Mesendoderm (in vitro differentiated cells): Measurements from ENCODE around the gene LGALS4. TPM values are rescaled to one million over a fixed set of nuclear protein-coding genes. Genes with fewer than 3 reads are reported as not detected.
"Not testable (repeated sequence)": the region's sequence is repeated elsewhere in the genome, so short reads cannot be mapped to it uniquely, and the experiment has no call there.

ENCODE experiments used
- DNase-seq: peaks from one replicate; pipeline ENCODE4 v3.0.0; 2013
- H2AK5ac ChIP-seq: 2 replicates; pipeline ENCODE4 v1.6.1; 2013; ENCODE audit warnings: low read length, inconsistent platforms
- H2BK120ac ChIP-seq: 2 replicates; pipeline ENCODE4 v1.6.1; 2013; ENCODE audit warnings: low read depth, mild to moderate bottlenecking, low read length, moderate library complexity, mixed read lengths
- H2BK15ac ChIP-seq: replicated peaks from 2 replicates; pipeline ENCODE4 v1.6.1; 2013; ENCODE audit warnings: low read depth, mild to moderate bottlenecking, moderate library complexity
- H2BK5ac ChIP-seq: 2 replicates; pipeline ENCODE4 v1.6.1; 2013; ENCODE audit warnings: low read length, inconsistent platforms
- H3K18ac ChIP-seq: 2 replicates; pipeline ENCODE4 v1.6.1; 2013; ENCODE audit warnings: mild to moderate bottlenecking, low read length, mixed read lengths
- H3K23ac ChIP-seq: one replicate; pipeline ENCODE4 v1.6.1; 2013; ENCODE audit warnings: low read length
- H3K27ac ChIP-seq: 2 replicates; pipeline ENCODE4 v1.5.1; 2013; ENCODE audit warnings: low read depth, mild to moderate bottlenecking, inconsistent platforms, low read length, moderate library complexity
- H3K27me3 ChIP-seq: 2 replicates; pipeline ENCODE4 v1.6.1; 2013; ENCODE audit warnings: low read length, control low read depth, mild to moderate bottlenecking, inconsistent platforms; ENCODE audit not compliant: insufficient read depth, poor library complexity
- H3K36me3 ChIP-seq: 2 replicates; pipeline ENCODE4 v1.6.1; 2013; ENCODE audit warnings: low read length, inconsistent platforms; ENCODE audit not compliant: control insufficient read depth, insufficient read depth
- H3K4ac ChIP-seq: one replicate; pipeline ENCODE4 v1.6.1; 2013; ENCODE audit warnings: low read depth, mild to moderate bottlenecking, low read length, moderate library complexity
- H3K4me1 ChIP-seq: 2 replicates; pipeline ENCODE4 v1.6.1; 2013; ENCODE audit warnings: low read depth, low read length, inconsistent platforms; ENCODE audit not compliant: control insufficient read depth
- H3K4me2 ChIP-seq: 2 replicates; pipeline ENCODE4 v1.6.1; 2013; ENCODE audit warnings: low read length
- H3K4me3 ChIP-seq: 2 replicates; pipeline ENCODE4 v1.5.1; 2013; ENCODE audit warnings: mild to moderate bottlenecking, low read length
- H3K56ac ChIP-seq: one replicate; pipeline ENCODE4 v1.6.1; 2013; ENCODE audit warnings: low read length
- H3K79me1 ChIP-seq: 2 replicates; pipeline ENCODE4 v1.6.1; 2013; ENCODE audit warnings: low read length, inconsistent platforms
- H3K79me2 ChIP-seq: 2 replicates; pipeline ENCODE4 v1.6.1; 2013; ENCODE audit warnings: mild to moderate bottlenecking, low read length; ENCODE audit not compliant: control insufficient read depth, insufficient read depth
- H3K9ac ChIP-seq: 2 replicates; pipeline ENCODE4 v1.6.1; 2013; ENCODE audit warnings: low read length, inconsistent platforms
- H4K5ac ChIP-seq: one replicate; pipeline ENCODE4 v1.6.1; 2013; ENCODE audit warnings: low read length
- H4K8ac ChIP-seq: one replicate; pipeline ENCODE4 v1.6.1; 2013; ENCODE audit warnings: low read depth, mild to moderate bottlenecking, control low read depth, low read length, moderate library complexity
- WGBS: extraction: QIAGEN DNeasy Blood & Tissue Kit; methylation state at CpG from one replicate; pipeline ENCODE4 v1.1.7; 2013; ENCODE audit warnings: low lambda C conversion rate, missing lambda C conversion rate; ENCODE audit not compliant: insufficient coverage; ENCODE audit errors: extremely low coverage; 5-methylcytosine and 5-hydroxymethylcytosine counted together
- polyA plus RNA-seq, 2 experiments: library from polyadenylated mRNA; stranded (reverse); fragments of 200-250 nt; gene quantifications; one replicate each; pipeline ENCODE4 v1.2.3, GENCODE V29; 2013

Gene LGALS4, protein sequence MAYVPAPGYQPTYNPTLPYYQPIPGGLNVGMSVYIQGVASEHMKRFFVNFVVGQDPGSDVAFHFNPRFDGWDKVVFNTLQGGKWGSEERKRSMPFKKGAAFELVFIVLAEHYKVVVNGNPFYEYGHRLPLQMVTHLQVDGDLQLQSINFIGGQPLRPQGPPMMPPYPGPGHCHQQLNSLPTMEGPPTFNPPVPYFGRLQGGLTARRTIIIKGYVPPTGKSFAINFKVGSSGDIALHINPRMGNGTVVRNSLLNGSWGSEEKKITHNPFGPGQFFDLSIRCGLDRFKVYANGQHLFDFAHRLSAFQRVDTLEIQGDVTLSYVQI
- 0.13 TPM for polyA plus RNA-seq (2013, experiment 1 of 2)
- 0.10 TPM for polyA plus RNA-seq (2013, experiment 2 of 2)

DNA sequence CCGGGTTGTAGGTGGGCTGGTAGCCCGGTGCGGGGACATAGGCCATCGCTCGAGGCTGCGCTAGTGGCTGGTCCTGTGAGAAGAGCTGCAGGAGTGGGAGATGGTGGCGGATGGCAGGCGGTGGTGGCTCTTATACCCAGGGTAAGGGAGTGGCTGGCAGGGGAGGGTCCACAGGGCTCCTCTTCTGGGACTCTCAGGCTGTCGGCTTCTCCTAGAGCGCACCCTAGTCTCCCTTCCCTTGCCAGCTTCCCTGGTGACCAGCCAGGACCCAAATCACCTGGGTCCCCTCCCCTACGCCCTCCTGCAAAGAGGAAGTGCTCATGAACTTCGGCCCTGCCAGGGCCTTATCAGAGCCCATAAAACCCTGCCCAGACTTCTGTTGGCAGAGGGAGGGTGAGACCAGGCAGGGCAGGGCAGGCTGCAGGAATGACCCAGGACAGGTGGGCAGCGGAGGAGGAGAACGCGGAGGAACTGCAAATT is at the start of gene LGALS4:
LGALS4 (minus strand) TSS at position 105 of the 480 bp plus-strand sequence; CDS start at position 46, 59 bp downstream.
- Histone ChIP-seq H3K4ac (no peak within 1 kb of the TSS), H4K5ac (no peak within 1 kb of the TSS), H3K56ac (no peak within 1 kb of the TSS), H2BK15ac (no peak within 1 kb of the TSS), H2BK5ac (no peak within 1 kb of the TSS), H4K8ac (no peak within 1 kb of the TSS), H3K36me3 (no peaks in the 10 kb centered on the region), H2BK120ac (no peak within 1 kb of the TSS), H3K4me3 (no peak within 1 kb of the TSS), H3K23ac (no peak within 1 kb of the TSS), H3K4me2 (no peak within 1 kb of the TSS), H3K9ac (no peak within 1 kb of the TSS), H2AK5ac (no peak within 1 kb of the TSS), H3K27ac (no peak within 1 kb of the TSS), H3K79me1 (no peaks in the 10 kb centered on the region), H3K18ac (no peak within 1 kb of the TSS), H3K4me1 (no peaks in the 10 kb centered on the region), H3K79me2 (no peaks in the 10 kb centered on the region), H3K27me3 (no peaks in the 10 kb centered on the region)
- no CpG with 5 or more reads among the region's 15 CpGs for WGBS
- DNase-seq = no peak

DNA sequence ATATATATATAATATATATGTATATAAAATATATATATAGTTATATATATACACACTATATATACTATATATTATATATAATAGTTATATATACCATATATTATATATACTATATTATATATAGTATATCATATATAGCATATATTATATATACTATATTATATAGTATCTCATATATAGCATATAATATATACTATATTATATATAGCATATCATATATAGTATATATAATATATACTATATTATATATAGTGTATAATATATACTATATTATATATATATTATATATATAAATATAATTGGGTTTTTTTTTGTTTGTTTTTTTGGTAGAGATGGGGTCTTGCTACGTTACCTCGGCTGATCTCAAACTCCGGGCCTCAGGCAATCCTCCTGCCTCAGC is 48.6 kb upstream of the LGALS4 start:
- Histone ChIP-seq H3K79me2 (no peaks in the 10 kb centered on the region), H3K27me3 (no peaks in the 10 kb centered on the region), H3K9ac (no peak overlapping the region), H3K27ac (no peak overlapping the region), H3K18ac (no peak overlapping the region), H3K23ac (no peak overlapping the region), H2BK5ac (no peak overlapping the region), H3K36me3 (no peaks in the 10 kb centered on the region), H3K4me3 (no peak overlapping the region), H2AK5ac (no peak overlapping the region), H3K56ac (no peak overlapping the region), H2BK15ac (no peak overlapping the region), H3K79me1 (no peaks in the 10 kb centered on the region), H4K8ac (no peak overlapping the region), H3K4ac (no peak overlapping the region), H2BK120ac (no peak overlapping the region), H3K4me2 (no peak overlapping the region), H4K5ac (no peak overlapping the region), H3K4me1 (no peaks in the 10 kb centered on the region)
- DNase-seq = no peak
- WGBS = no CpG with 5 or more reads among the region's 3 CpGs

DNA sequence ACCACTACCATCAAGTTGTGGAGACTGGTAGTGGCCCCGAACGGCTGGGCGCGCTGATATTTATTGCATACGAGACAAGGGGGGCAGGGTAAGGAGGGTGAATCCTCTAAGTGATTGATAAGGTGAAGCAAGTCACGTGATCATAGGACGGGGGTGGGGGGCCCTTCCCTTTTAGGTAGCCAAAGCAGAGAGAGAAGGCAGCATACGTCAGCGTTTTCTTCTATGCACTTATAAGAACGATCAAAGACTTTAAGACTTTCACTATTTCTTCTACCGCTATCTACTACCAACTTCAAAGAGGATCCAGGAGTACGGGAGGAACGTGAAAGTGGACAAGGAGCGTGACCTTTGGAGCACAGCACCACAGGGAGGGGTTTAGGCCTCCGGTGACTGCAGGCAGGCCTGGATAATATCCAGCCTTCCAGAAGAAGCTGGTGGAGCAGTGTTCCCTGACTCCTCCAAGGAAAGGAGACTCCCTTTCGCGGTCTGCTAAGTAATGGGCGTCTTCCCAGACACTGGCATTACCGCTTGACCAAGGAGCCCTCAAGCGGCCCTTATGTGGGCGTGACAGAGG is 47.0 kb upstream of the LGALS4 start:
- WGBS = no CpG with 5 or more reads among the region's 21 CpGs
- not testable (repeated sequence) for H3K23ac ChIP-seq, H2AK5ac ChIP-seq, DNase-seq, H3K27me3 ChIP-seq, H2BK120ac ChIP-seq, H2BK15ac ChIP-seq, H3K4me1 ChIP-seq, H3K4me2 ChIP-seq, H4K5ac ChIP-seq, H3K4ac ChIP-seq, H3K27ac ChIP-seq, H3K4me3 ChIP-seq, H3K56ac ChIP-seq, H3K9ac ChIP-seq, H3K79me1 ChIP-seq, H3K79me2 ChIP-seq, H3K36me3 ChIP-seq, H2BK5ac ChIP-seq, H4K8ac ChIP-seq, H3K18ac ChIP-seq

DNA sequence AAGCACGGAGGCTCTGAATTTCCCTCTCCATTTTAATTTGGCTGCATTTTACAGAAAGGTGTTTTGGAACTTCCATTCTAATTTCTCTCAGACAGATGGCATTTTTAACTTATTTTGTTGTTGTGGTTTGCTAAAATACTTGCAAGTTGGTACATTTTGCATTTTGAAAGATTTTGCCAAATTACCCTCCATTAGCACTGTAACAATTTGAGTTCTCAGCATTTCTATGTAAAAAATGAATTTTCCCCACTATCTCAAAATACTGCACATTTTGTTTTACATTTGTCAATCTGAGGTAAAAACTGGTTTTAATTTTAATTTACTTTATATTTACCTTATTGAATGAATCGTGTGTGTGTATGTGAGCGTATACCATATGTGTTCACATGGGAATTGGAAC is 44.1 kb upstream of the LGALS4 start:
- Histone ChIP-seq H3K23ac (no peak overlapping the region), H3K4me3 (no peak overlapping the region), H3K27me3 (no peaks in the 10 kb centered on the region), H4K8ac (no peak overlapping the region), H2BK15ac (no peak overlapping the region), H2BK120ac (no peak overlapping the region), H3K27ac (no peak overlapping the region), H3K56ac (no peak overlapping the region), H3K79me2 (no peaks in the 10 kb centered on the region), H2AK5ac (no peak overlapping the region), H3K4me1 (peaks cover 2% of the 10 kb centered on the region), H3K36me3 (no peaks in the 10 kb centered on the region), H3K18ac (no peak overlapping the region), H2BK5ac (no peak overlapping the region), H4K5ac (no peak overlapping the region), H3K9ac (no peak overlapping the region), H3K4ac (no peak overlapping the region), H3K79me1 (no peaks in the 10 kb centered on the region), H3K4me2 (no peak overlapping the region)
- no peak for DNase-seq
- WGBS = no CpG with 5 or more reads among the region's 3 CpGs

DNA sequence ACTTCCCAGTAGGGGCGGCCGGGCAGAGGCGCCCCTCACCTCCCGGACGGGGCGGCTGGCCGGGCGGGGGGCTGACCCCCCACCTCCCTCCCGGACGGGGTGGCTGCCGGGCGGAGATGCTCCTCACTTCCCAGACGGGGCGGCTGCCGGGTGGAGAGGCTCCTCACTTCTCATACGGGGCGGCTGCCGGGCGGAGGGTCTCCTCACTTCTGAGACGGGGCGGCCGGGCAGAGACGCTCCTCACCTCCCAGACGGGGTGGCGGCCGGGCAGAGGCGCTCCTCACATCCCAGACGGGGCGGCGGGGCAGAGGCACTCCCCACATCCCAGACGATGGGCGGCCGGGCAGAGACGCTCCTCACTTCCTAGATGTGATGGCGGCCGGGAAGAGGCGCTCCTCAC is 43.0 kb upstream of the LGALS4 start:
- H3K4ac ChIP-seq, H2BK5ac ChIP-seq, H3K18ac ChIP-seq, H3K27me3 ChIP-seq, H3K56ac ChIP-seq, H4K8ac ChIP-seq, H4K5ac ChIP-seq, H2BK120ac ChIP-seq, H2AK5ac ChIP-seq, H3K23ac ChIP-seq, DNase-seq, H3K4me1 ChIP-seq, H3K4me2 ChIP-seq, H3K79me1 ChIP-seq, H2BK15ac ChIP-seq, H3K27ac ChIP-seq, H3K79me2 ChIP-seq, H3K9ac ChIP-seq, H3K36me3 ChIP-seq, H3K4me3 ChIP-seq: not testable (repeated sequence)
- no CpG with 5 or more reads among the region's 37 CpGs for WGBS
